Fibroblast of mammary gland (primary cell): Measurements from ENCODE around the gene STX5.
"Not testable (repeated sequence)": the region's sequence is repeated elsewhere in the genome, so short reads cannot be mapped to it uniquely, and the experiment has no call there.

ENCODE experiments used
- DNase-seq: peaks from one replicate; pipeline ENCODE4 v3.0.0-alpha.2; 2010; ENCODE audit warnings: low read depth
- H3K4me3 ChIP-seq: 2 replicates; pipeline ENCODE4 v1.5.1; 2011; ENCODE audit warnings: low read depth, mild to moderate bottlenecking, low read length, moderate library complexity; ENCODE audit not compliant: control insufficient read depth
- TF ChIP-seq, protein P1 (sequence below): conservative IDR thresholded peaks from 2 replicates; pipeline ENCODE4 v1.5.1; 2011; ENCODE audit warnings: low read depth, low read length, inconsistent platforms; ENCODE audit not compliant: control insufficient read depth, insufficient read depth

The STX5 gene

DNA sequence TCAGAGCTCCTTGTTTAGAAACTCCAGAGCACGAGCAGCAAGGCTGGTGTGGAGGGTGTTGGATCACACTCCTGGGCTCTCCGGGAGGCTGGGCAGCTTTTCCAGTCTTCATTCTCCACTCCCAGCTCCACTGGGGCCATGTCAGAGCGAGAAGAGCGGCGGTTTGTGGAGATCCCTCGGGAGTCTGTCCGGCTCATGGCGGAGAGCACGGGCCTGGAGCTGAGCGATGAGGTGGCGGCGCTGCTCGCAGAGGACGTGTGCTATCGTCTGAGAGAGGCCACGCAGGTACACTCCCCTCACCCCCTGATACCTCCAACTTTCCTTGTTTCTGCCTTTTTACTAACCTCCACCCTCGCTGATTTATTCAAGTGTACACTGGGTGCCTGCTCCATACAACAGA is 56.2 kb downstream of the STX5 start:
- TF ChIP-seq, protein P1, sequence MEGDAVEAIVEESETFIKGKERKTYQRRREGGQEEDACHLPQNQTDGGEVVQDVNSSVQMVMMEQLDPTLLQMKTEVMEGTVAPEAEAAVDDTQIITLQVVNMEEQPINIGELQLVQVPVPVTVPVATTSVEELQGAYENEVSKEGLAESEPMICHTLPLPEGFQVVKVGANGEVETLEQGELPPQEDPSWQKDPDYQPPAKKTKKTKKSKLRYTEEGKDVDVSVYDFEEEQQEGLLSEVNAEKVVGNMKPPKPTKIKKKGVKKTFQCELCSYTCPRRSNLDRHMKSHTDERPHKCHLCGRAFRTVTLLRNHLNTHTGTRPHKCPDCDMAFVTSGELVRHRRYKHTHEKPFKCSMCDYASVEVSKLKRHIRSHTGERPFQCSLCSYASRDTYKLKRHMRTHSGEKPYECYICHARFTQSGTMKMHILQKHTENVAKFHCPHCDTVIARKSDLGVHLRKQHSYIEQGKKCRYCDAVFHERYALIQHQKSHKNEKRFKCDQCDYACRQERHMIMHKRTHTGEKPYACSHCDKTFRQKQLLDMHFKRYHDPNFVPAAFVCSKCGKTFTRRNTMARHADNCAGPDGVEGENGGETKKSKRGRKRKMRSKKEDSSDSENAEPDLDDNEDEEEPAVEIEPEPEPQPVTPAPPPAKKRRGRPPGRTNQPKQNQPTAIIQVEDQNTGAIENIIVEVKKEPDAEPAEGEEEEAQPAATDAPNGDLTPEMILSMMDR = no peak
- no peak for DNase-seq
- H3K4me3 ChIP-seq = no peak overlapping the region

GRCh38 chr11:62774407-62774806 is 57.4 kb downstream of the STX5 start:
- DNase-seq = no peak

GRCh38 chr11:62771144-62772021 is 60.5 kb downstream of the STX5 start, which contains the start of gene TAF6L:
Gene TAF6L (plus strand): TSS chr11:62771396. CDS start chr11:62775784, 4,388 bp downstream.
- peak within 1 kb of the TSS; percentile 67 for H3K4me3 ChIP-seq
- TF ChIP-seq, protein P1 = no peak
- peak; percentile 96 for DNase-seq

More at GRCh38 chr11:62774407-62774806, 57.4 kb downstream of the STX5 start:
- H3K4me3 ChIP-seq = no peak overlapping the region
- TF ChIP-seq, protein P1 = no peak

GRCh38 chr11:62770778-62771143 is 61.1 kb downstream of the STX5 start:
- TF ChIP-seq, protein P1 = no peak
- DNase-seq = no peak
- H3K4me3 ChIP-seq = peak overlapping the region; percentile 67

GRCh38 chr11:62760867-62761227 is 71.0 kb downstream of the STX5 start:
- H3K4me3 ChIP-seq, DNase-seq: not testable (repeated sequence)

GRCh38 chr11:62757846-62758788 is 73.7 kb downstream of the STX5 start:
- DNase-seq = no peak
- H3K4me3 ChIP-seq = no peak overlapping the region
- TF ChIP-seq, protein P1 = no peak
